Progenitor cell of endocrine pancreas (in vitro differentiated cells): ENCODE results near the gene ENOX2. TPM values are rescaled to one million over a fixed set of nuclear protein-coding genes. Genes with fewer than 3 reads are reported as not detected.

Experiments
- DNase-seq: peaks from one replicate; pipeline ENCODE4 v3.0.0; 2021; ENCODE audit warnings: low spot score; ENCODE audit not compliant: unreplicated experiment
- H3K27ac Mint-ChIP-seq: 2 replicates; pipeline ENCODE4 v1.8.0; 2021; ENCODE audit warnings: mild to moderate bottlenecking, moderate library complexity, mixed read lengths
- H3K27me3 Mint-ChIP-seq: 2 replicates; pipeline ENCODE4 v1.8.0; 2021; ENCODE audit warnings: mixed read lengths
- H3K36me3 Mint-ChIP-seq: 2 replicates; pipeline ENCODE4 v1.8.0; 2022; ENCODE audit warnings: mixed read lengths; ENCODE audit not compliant: insufficient read depth
- H3K4me1 Mint-ChIP-seq: 2 replicates; pipeline ENCODE4 v1.8.0; 2021; ENCODE audit warnings: low read depth, mixed read lengths
- H3K4me3 Mint-ChIP-seq: 2 replicates; pipeline ENCODE4 v1.8.0; 2021; ENCODE audit warnings: low read depth, mild to moderate bottlenecking, moderate library complexity, mixed read lengths
- H3K9me3 Mint-ChIP-seq: 2 replicates; pipeline ENCODE4 v1.8.0; 2021; ENCODE audit warnings: low read depth, mixed read lengths
- CTCF ChIP-seq: fragments of 200-600 bp; sonication (generic); IDR thresholded peaks from one replicate; pipeline ENCODE4 v1.5.0; 2021; ENCODE audit warnings: antibody characterized with exemption, mild to moderate bottlenecking; ENCODE audit not compliant: unreplicated experiment
- total RNA-seq: library from RNA; stranded (reverse); gene quantifications from 2 replicates; pipeline ENCODE4 v1.2.1, GENCODE V29; 2021

Gene ENOX2
- total RNA-seq, 1 donor from 2014 or later: 19.8 TPM

DNA sequence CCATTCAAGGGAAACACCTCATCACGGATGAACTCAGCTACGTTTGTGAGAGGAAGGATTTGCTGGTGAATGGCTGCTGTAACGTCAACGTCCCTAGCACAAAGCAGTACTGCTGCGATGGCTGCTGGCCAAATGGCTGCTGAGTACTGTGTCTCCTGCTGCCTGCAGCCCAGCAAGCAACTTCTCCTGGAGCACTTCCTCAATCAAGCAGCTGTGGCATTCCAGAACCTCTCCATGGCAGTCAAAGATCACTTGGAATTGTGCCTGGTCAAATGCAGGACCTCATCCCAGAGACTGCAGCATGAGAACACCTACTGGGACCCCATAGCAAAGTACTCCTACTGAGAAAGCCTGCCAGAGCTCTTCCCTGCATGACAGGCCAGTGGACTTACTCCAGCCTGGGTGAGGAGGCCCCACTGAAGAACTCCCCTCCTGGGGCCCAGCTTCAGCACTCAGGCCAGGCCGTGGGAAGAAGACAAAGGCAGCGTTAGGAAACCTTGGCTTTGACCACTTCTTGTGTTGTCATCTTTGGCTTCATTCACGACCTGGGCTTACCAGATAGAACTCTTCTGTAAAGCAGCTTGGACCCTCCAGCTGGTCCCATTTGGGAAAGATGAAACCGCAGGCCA lies 256.9 kb downstream of the ENOX2 start:
- Mint-ChIP-seq H3K27ac (no peak overlapping the region), H3K27me3 (no peaks in the 10 kb centered on the region)
- TF ChIP-seq CTCF: no peak

GRCh38 chrX:130637591-130637990 lies 265.4 kb downstream of the ENOX2 start:
- no peak for DNase-seq
- peaks cover 1% of the 10 kb centered on the region for H3K36me3 Mint-ChIP-seq
- no peaks in the 10 kb centered on the region for H3K9me3 Mint-ChIP-seq
- no peak overlapping the region for H3K27ac Mint-ChIP-seq
- H3K4me3 Mint-ChIP-seq: no peak overlapping the region
- no peaks in the 10 kb centered on the region for H3K27me3 Mint-ChIP-seq
- H3K4me1 Mint-ChIP-seq: no peaks in the 10 kb centered on the region
- TF ChIP-seq CTCF: no peak

More for the DNA sequence above, 256.9 kb downstream of the ENOX2 start:
- no peak for DNase-seq
- Mint-ChIP-seq H3K36me3 (no peaks in the 10 kb centered on the region), H3K4me3 (no peak overlapping the region), H3K4me1 (no peaks in the 10 kb centered on the region), H3K9me3 (no peaks in the 10 kb centered on the region)

DNA sequence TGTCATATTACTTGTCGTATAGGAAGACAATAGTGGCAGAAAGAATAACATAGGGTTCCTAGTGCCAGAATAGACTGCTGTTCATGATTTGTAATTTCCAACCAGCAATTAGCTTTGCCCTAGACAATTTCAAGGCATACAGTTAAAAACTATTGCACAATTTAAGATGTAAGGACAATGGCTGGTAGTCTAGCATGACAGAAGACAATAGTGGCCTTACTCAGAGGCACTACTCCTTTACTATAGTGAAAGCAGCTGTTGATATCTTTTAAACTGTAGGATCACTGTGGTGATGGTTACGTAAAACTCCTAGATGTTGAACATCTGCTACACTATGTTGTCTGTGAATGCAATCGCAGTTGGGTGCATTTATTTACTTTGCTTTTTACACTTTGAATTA lies 266.7 kb downstream of the ENOX2 start:
- Mint-ChIP-seq H3K4me3 (no peak overlapping the region), H3K9me3 (no peaks in the 10 kb centered on the region), H3K36me3 (peaks cover 1% of the 10 kb centered on the region), H3K27me3 (no peaks in the 10 kb centered on the region), H3K27ac (no peak overlapping the region), H3K4me1 (no peaks in the 10 kb centered on the region)
- no peak for DNase-seq
- TF ChIP-seq CTCF: no peak

DNA sequence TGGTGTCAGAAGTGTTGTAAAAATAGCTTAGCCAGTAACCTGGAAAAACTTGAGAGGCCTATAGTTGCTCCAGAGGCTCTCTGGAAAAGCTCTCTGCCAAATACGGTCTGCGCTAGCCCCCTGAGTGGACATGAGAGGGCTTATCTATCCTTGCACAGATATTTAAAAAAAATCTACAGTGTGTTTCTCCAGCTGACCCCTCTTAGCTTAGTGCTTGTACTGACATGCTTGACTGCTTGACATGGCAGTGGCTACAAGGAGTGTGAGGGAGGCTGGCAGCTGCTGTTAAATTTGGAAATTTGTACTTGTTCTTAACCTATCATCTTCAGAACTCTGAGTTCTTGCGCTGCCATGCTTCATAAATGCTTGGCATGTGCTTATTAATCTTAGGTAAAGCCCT lies 272.0 kb downstream of the ENOX2 start:
- no peak for TF ChIP-seq CTCF
- Mint-ChIP-seq H3K27ac (no peak overlapping the region), H3K36me3 (peaks cover 1% of the 10 kb centered on the region), H3K27me3 (no peaks in the 10 kb centered on the region), H3K9me3 (no peaks in the 10 kb centered on the region), H3K4me1 (no peaks in the 10 kb centered on the region), H3K4me3 (no peak overlapping the region)
- no peak for DNase-seq

- H3K4me1 Mint-ChIP-seq: no peaks in the 10 kb centered on the region
- H3K36me3 Mint-ChIP-seq: peaks cover 1% of the 10 kb centered on the region
- H3K4me3 Mint-ChIP-seq: no peak overlapping the region
- H3K27me3 Mint-ChIP-seq: no peaks in the 10 kb centered on the region
- no peak for DNase-seq
- no peaks in the 10 kb centered on the region for H3K9me3 Mint-ChIP-seq
- TF ChIP-seq CTCF: no peak
- no peak overlapping the region for H3K27ac Mint-ChIP-seq
Observed at GRCh38 chrX:130628516-130628915, 274.5 kb downstream of the ENOX2 start.
